HPDE6-E6E7 (cell line): ENCODE data around the gene NDUFA8.

Experiments
- DNase-seq: peaks from one replicate; pipeline ENCODE4 v3.0.0; 2011; ENCODE audit warnings: missing footprints; ENCODE audit errors: extremely low spot score

The NDUFA8 gene

DNA sequence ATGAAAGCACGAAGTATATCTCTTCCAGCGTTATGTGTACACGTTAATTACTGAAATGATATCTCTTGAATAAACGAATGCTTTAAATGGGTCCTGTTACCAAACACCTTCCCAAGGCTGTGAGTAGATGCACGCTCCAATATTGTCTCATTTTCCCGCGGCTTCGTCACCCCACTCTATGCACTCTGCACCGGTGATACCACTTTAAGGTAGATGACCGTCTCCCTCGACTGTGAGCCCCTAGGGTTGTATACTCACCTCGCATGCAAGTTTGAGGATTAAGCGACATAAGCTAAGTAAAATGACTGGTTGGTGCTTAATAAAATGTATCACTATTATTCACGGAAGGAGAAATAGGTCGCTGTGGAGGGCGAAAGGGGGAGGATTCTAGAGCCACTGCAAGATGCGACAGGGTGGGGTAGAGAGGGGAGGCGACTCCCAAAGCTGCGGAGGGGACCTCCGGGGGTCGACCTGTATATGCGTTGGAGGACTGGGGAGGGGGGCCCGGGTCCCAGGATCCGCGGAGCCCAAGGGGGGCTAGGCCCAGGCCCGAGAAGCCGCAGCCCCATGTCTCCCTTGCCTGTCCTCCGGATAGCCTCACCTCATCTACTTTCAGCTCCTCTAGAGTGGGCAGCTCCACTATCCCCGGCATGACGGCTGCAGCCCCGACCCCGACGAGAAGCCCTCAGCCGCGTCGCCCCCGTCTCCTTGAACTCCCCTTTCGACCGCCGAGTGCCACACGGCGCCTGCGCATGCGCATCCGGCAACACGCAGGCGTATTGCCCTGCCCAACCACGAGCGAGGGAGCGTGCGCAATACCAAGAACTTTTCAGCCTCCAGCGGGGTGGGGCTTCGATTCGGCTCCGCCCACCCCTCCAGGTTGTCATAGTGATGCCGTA is at the start of gene NDUFA8, which contains the start of gene MORN5:
TSS of gene NDUFA8 (minus strand) at position 754 of the 899 bp plus-strand sequence. CDS start at position 652, 102 bp downstream.
TSS of gene MORN5 (plus strand) at position 883 of the 899 bp plus-strand sequence. CDS start 65 bp downstream, outside the sequence.
- DNase-seq = peak; percentile 99

DNA sequence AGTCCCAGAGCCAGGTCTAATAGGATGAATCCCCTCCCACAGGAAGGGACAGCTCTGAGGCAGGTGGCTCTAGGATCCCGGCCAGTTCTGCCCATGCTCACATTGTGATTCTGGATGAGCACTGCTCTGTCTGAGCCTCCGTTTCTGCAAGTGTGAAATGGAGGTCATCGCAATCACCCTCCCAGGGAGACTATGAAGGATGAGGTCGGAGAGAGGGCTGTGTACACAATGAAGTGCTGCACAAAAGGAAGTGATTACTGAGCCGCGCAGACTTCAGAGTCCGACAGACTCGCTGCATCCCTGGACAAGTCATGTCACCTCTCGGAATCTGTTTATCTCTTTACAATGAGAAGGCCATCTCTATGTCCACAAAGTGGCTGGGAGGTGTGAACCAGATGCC is 47.5 kb upstream of the NDUFA8 start:
- no peak for DNase-seq

DNA sequence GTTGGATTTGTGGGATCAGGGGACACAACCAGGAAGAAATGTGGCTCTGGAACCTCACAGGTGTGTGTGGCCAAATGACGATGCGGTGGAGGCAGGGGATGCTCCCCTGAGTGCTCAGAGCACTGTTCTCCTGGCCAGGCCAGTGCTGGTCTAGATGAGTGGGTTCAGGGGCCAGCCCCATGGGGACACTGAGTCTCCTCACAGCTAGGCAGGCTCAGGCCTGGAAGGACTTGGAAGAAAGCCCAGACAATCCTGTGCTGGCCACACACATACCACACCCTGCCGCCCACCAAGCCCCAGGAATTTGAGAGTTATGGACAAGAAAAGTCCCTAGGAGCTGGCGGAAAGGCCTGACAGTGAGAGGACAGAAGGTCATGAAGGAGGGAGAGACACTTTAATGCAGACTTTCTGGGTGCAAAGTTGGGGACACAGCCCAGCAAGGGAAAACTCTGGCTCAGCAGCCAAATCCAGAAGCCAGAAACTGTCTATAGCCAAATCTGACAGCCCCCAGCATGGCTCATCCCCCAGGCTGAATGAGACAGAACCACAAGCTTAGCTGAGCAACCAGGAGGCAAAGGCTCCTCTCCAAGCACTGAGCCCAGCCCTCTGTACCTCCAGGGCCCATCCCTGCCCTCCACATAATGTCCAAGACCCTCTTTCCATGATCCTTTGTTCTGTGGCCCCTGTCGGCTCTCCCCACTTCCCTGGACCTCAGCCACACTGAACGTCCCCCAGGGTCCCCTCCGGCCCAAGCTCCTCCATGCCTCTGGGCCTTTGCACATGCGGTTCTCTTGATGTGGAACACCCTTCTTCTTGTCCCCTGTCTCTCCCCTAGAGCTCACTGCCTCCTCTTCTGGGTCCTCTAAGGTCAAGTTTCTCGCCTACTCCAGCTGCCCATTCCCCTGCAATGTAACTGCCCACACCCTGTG is 46.8 kb upstream of the NDUFA8 start:
- no peak for DNase-seq

GRCh38 chr9:122205176-122205575 is 45.6 kb upstream of the NDUFA8 start:
- DNase-seq = no peak

GRCh38 chr9:122204491-122204890 is 44.9 kb upstream of the NDUFA8 start:
- no peak for DNase-seq

- DNase-seq = no peak
Observed at GRCh38 chr9:122204055-122204454, 44.5 kb upstream of the NDUFA8 start.

- no peak for DNase-seq
Observed at GRCh38 chr9:122202111-122202510, 42.5 kb upstream of the NDUFA8 start.

- DNase-seq = no peak
Observed at GRCh38 chr9:122201641-122202040, 42.1 kb upstream of the NDUFA8 start.

DNA sequence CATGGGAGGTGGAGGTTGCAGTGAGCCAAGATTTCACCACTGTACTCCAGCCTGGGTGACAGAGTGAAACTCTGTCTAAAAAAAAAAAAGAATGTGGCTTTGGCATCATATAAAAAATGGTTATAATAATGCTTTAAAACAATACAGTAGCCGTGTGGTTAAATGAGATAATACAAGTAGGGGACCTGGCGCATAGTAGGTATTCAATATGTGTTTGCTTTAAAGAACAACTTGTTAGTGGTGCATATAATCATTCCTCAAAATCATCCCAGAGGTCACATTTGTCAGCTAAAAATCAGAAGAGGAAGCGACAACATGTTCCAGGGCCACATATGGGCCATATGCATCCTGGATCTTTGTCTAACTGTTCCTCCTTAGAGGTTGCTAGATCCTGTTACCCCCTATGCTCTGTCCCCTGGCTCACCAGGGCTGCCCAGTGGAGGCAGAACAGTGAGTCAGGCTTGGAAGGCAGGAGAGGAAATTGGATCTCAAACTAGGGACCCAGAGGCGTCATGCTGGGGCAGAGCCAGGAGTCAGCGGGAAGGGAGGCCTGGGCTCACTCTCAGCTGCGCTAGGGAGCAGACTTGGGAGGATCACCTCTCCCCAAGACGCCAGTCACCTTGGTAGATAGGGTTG is 41.5 kb upstream of the NDUFA8 start:
- no peak for DNase-seq

DNA sequence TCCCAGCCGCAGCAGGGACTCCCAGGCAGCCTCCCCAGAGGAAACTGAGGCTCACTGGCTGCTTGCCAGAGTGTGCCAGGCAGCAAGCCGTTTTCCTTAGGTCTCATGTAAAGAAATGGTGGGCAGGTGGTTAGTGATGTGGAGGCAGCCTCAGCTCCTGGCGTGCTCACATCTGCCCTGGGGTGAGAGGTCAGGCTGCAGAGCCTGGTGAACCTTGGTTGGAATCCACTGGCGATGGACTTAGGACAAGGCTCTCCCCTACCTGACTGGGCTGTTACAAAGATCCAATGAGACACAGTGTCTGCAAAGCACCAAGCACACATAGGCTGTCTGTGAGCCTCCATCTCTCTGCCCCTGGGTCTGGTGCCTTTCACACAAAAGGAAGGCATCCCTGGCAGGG is 38.3 kb upstream of the NDUFA8 start:
- no peak for DNase-seq

GRCh38 chr9:122197426-122197825 is 37.8 kb upstream of the NDUFA8 start:
- DNase-seq = no peak

DNA sequence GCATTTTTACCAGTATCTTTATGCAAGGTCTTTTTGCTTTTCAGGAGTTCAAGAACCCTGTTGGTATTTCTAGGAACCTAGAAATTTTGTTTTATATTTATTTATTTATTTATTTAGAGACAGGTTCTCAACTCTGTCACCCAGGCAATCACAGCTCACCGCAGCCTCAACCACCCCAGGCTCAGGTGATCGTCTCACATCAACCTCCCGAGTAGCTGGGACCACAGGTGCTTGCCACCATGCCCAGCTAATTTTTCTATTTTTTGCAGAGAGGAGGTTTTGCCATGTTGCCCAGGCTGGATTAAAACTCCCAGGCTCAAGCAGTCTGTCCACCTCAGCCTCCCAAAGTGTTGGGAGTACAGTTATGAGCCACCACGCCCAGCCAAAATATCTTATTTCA is 36.3 kb upstream of the NDUFA8 start:
- no peak for DNase-seq

- no peak for DNase-seq
Observed at GRCh38 chr9:122193651-122194050, 34.1 kb upstream of the NDUFA8 start.

DNA sequence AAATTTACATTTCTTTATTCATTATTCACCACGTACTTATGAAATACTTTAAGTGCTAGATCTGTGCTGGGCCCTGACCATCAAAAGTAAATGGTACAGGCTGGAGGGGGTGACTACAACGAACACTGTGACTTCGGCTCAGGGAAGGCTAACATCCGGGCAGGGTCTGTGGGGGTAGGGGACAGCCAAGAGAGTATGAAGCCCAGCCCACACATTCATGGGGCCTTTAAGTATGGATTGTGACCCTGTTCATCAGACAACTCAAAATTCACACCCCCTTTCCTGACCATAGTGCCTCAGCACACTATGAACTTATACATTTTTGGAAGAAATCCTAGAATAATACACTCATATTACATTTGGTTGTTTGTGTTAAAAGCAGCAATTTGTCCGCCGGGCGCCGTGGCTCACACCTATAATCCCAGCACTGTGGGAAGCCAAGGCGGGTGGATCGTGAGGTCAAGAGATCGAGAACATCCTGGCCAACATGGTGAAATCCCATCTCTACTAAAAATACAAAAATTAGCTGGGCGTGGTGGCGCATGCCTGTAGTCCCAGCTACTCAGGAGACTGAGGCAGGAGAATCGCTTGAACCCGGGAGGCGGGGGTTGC is 33.4 kb upstream of the NDUFA8 start:
- no peak for DNase-seq

DNA sequence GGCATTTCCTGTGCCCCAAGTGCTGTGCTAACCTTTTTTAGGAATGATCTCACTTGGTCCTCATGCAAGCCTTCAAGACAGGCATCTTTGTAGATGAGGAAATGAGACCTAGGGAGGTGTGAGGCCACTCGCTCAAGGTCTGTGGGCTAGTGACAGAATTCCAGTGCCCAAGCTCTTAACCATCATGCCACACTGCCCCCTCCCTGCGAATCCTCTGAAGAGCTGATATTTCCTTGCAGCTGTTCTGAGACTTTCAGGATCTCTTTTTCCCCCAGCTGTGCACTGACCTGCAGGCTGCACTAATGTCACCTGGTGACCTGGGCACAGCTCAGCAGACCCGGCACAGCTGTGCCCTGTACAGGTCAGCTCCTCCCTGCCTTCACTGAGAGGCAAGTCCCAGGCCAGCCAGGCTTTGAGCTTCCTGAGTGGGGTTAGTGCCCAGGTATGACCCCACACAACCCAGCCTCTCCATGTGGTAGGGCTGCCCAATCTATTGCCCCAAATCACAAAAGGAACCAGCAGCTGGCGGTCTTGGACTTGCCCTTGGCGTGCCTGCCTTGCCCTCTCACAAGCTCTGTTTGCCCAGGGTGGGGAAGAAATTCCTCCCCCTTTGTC is 32.8 kb upstream of the NDUFA8 start:
- DNase-seq = no peak

DNA sequence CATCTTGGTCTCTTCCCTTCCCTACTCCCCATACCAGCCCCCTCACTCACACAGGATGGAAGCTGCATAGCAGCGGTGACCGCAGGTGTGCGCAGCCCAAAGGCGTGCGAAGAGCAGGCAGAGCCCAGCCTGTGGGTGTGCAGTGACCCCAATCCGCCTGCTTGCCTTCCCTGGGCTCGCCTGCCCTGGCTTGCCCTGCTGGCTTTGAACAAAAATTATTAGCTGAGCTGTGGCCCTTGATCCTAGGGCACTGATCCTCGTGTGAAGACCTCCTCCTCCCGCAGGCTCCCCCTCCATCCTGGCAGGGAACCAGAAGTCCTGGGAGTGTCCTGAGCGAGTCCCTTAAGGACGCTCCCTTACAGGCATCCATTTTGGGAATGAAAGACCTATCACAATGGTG is 32.0 kb upstream of the NDUFA8 start:
- DNase-seq = no peak

DNA sequence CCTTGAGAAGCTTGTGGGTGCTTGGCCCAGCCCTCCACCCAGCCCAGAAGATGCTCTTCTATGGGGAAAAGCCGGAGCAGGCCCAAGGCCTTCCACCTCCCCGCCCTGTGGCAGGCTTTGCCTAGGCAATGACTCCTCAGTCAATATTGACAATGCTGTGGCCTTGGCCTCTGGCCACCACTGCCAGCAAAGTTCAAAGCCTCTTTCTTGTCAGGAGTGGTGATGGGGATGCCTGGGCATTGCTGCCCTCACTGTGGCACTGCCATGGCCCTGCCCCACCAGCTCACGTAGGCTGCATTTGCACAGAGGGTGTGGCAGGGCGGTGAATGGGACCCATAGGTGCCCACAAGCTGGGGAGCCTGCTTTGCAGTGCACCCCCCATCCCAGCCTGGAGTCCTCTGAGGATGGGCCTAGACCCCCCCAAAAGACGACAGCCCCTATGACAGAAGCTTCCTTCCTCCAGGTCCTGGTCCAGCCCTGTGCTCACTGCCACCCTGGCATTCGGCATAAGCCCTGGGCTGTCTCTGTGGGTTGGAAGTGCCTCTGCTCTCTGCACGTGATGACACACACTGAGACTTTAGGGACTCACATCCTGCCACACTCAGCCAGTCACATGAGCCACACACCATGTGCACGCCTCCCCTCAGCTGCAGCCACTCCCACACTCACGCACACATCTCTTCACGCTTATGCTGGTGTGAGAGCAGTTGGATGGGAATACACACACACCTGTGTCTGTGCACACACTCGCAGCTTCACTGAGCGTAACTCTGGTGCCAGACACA is 31.2 kb upstream of the NDUFA8 start:
- DNase-seq = no peak

- no peak for DNase-seq
Observed at GRCh38 chr9:122188369-122188768, 28.8 kb upstream of the NDUFA8 start.

GRCh38 chr9:122186777-122187470 is 27.3 kb upstream of the NDUFA8 start:
- no peak for DNase-seq

DNA sequence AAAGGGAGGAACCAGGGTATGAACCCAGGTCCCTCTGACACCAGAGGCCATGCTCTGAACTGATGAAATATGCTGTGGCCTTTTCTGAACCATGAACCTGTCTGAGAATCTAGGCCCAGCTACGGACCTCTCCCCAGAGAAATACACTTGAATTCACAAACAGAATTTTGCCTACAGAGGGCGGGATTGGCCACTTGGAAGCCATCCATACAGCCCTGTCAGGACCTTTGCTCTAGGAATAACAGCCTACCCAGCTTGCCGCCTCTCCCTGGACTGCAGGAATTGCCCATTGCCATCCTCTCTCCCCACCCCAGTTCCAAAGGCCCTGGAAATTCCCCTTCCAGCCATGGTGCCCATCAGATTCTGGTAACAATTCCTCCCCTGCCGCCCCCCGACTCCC is 26.7 kb upstream of the NDUFA8 start:
- no peak for DNase-seq
